GM12864 (cell line): ENCODE measurements around the gene CRB2.

Experiments used
- DNase-seq: peaks from one replicate; pipeline ENCODE4 v3.0.0-alpha.2; 2011; ENCODE audit warnings: low read depth
- H3K4me3 ChIP-seq: 2 replicates; pipeline ENCODE4 v1.5.1; 2011; ENCODE audit warnings: mild to moderate bottlenecking, low read depth, low read length, control low read depth
- CTCF ChIP-seq: IDR thresholded peaks from 2 replicates; pipeline ENCODE4 v1.5.1; 2011; ENCODE audit warnings: low read depth, mild to moderate bottlenecking, moderate library complexity, low read length, control low read depth, inconsistent platforms; ENCODE audit errors: missing control alignments

The CRB2 gene

GRCh38 chr9:123347289-123348060 lies 8.5 kb upstream of the CRB2 start:
- H3K4me3 ChIP-seq: no peak overlapping the region
- DNase-seq: no peak
- no peak for TF ChIP-seq CTCF

GRCh38 chr9:123348317-123348992 lies 7.5 kb upstream of the CRB2 start:
- DNase-seq: no peak
- no peak overlapping the region for H3K4me3 ChIP-seq
- no peak for TF ChIP-seq CTCF

GRCh38 chr9:123349033-123349432 lies 7.0 kb upstream of the CRB2 start:
- no peak for DNase-seq
- TF ChIP-seq CTCF: no peak
- no peak overlapping the region for H3K4me3 ChIP-seq

- DNase-seq: no peak
- no peak overlapping the region for H3K4me3 ChIP-seq
These were observed 6.1 kb upstream of the CRB2 start for GRCh38 chr9:123349691-123350480.

GRCh38 chr9:123350590-123351310 lies 5.2 kb upstream of the CRB2 start:
- no peak for TF ChIP-seq CTCF
- H3K4me3 ChIP-seq: no peak overlapping the region
- no peak for DNase-seq

More at GRCh38 chr9:123349691-123350480, 6.1 kb upstream of the CRB2 start:
- TF ChIP-seq CTCF: peak; percentile 99

- no peak for DNase-seq
- H3K4me3 ChIP-seq: no peak overlapping the region
- no peak for TF ChIP-seq CTCF
These were observed 3.0 kb upstream of the CRB2 start for GRCh38 chr9:123353041-123353440.
